H9 (cell line): ENCODE measurements around the gene MLLT3. TPM values are rescaled to one million over a fixed set of nuclear protein-coding genes. Genes with fewer than 3 reads are reported as not detected.

ENCODE experiments used
- DNase-seq: peaks from one replicate; pipeline ENCODE4 v3.0.0-alpha.2; 2017
- H2AFZ ChIP-seq: one replicate; pipeline ENCODE4 v1.6.1; 2013; ENCODE audit warnings: mild to moderate bottlenecking, low read length, control low read depth, moderate library complexity
- H2AK5ac ChIP-seq: 2 replicates; pipeline ENCODE4 v1.6.1; 2013; ENCODE audit warnings: low read length, control low read depth, mixed read lengths; ENCODE audit not compliant: insufficient read length
- H2BK120ac ChIP-seq: one replicate; pipeline ENCODE4 v1.6.1; 2013; ENCODE audit warnings: low read depth, mild to moderate bottlenecking, low read length, control low read depth, inconsistent platforms; ENCODE audit not compliant: poor library complexity, severe bottlenecking
- H2BK12ac ChIP-seq: 2 replicates; pipeline ENCODE4 v1.6.1; 2013; ENCODE audit warnings: low read length, control low read depth, mixed read lengths, low read depth; ENCODE audit not compliant: insufficient read length
- H2BK15ac ChIP-seq: 2 replicates; pipeline ENCODE4 v1.6.1; 2013; ENCODE audit warnings: low read depth, low read length, control low read depth
- H2BK20ac ChIP-seq: one replicate; pipeline ENCODE4 v1.6.1; 2013; ENCODE audit warnings: low read depth, mild to moderate bottlenecking, low read length, control low read depth, inconsistent platforms; ENCODE audit not compliant: poor library complexity, severe bottlenecking
- H2BK5ac ChIP-seq: 2 replicates; pipeline ENCODE4 v1.6.1; 2013; ENCODE audit warnings: low read length, control low read depth, mixed read lengths; ENCODE audit not compliant: insufficient read length
- H3K14ac ChIP-seq: 2 replicates; pipeline ENCODE4 v1.6.1; 2013; ENCODE audit warnings: low read length, control low read depth; ENCODE audit not compliant: insufficient read depth
- H3K18ac ChIP-seq: 2 replicates; pipeline ENCODE4 v1.6.1; 2013; ENCODE audit warnings: low read depth, mild to moderate bottlenecking, mixed read lengths, low read length, control low read depth; ENCODE audit not compliant: insufficient read length
- H3K23ac ChIP-seq: 2 replicates; pipeline ENCODE4 v1.6.1; 2013; ENCODE audit warnings: low read length, control low read depth, mixed read lengths, low read depth; ENCODE audit not compliant: insufficient read length
- H3K23me2 ChIP-seq: 2 replicates; pipeline ENCODE4 v1.6.1; 2013; ENCODE audit warnings: low read depth, mild to moderate bottlenecking, mixed read lengths, low read length, control low read depth; ENCODE audit not compliant: insufficient read length, poor library complexity, severe bottlenecking
- H3K27ac ChIP-seq: 2 replicates; pipeline ENCODE4 v1.5.1; 2013; ENCODE audit warnings: low read length, control low read depth, mixed read lengths, low read depth; ENCODE audit not compliant: insufficient read length
- H3K27me3 ChIP-seq: 2 replicates; pipeline ENCODE4 v1.6.1; 2013; ENCODE audit warnings: low read length, control low read depth, inconsistent platforms; ENCODE audit not compliant: insufficient read depth
- H3K4ac ChIP-seq: 2 replicates; pipeline ENCODE4 v1.6.1; 2013; ENCODE audit warnings: low read depth, mild to moderate bottlenecking, control low read depth, inconsistent platforms, low read length, moderate library complexity
- H3K4me1 ChIP-seq: 2 replicates; pipeline ENCODE4 v1.6.1; 2013; ENCODE audit warnings: low read length, control low read depth, inconsistent platforms; ENCODE audit not compliant: insufficient read depth
- H3K4me2 ChIP-seq: 2 replicates; pipeline ENCODE4 v1.6.1; 2013; ENCODE audit warnings: low read length, control low read depth, mixed read lengths; ENCODE audit not compliant: insufficient read length, insufficient read depth
- H3K56ac ChIP-seq: 2 replicates; pipeline ENCODE4 v1.6.1; 2013; ENCODE audit warnings: low read depth, mild to moderate bottlenecking, mixed read lengths, low read length, control low read depth; ENCODE audit not compliant: insufficient read length
- H3K79me1 ChIP-seq: 2 replicates; pipeline ENCODE4 v1.6.1; 2013; ENCODE audit warnings: low read depth, mild to moderate bottlenecking, moderate library complexity, low read length, control low read depth, inconsistent platforms; ENCODE audit not compliant: insufficient read depth, poor library complexity, severe bottlenecking
- H3K79me2 ChIP-seq: 2 replicates; pipeline ENCODE4 v1.6.1; 2013; ENCODE audit warnings: low read length, control low read depth, inconsistent platforms; ENCODE audit not compliant: insufficient read depth
- H3K9ac ChIP-seq: 2 replicates; pipeline ENCODE4 v1.6.1; 2013; ENCODE audit warnings: low read length, control low read depth, mixed read lengths; ENCODE audit not compliant: insufficient read length; ENCODE audit errors: extremely low read depth
- H3K9me3 ChIP-seq: one replicate; pipeline ENCODE4 v1.6.1; 2013; ENCODE audit warnings: low read depth, low read length, inconsistent platforms; ENCODE audit not compliant: control insufficient read depth
- H3T11ph ChIP-seq: one replicate; pipeline ENCODE4 v1.6.1; 2013; ENCODE audit warnings: mild to moderate bottlenecking, low read length, control low read depth, inconsistent platforms
- H4K20me1 ChIP-seq: one replicate; pipeline ENCODE4 v1.6.1; 2013; ENCODE audit not compliant: control insufficient read depth, insufficient read length, insufficient read depth
- H4K5ac ChIP-seq: 2 replicates; pipeline ENCODE4 v1.6.1; 2013; ENCODE audit warnings: low read depth, mild to moderate bottlenecking, mixed read lengths, low read length, control low read depth; ENCODE audit not compliant: insufficient read length
- H4K8ac ChIP-seq: replicated peaks from 2 replicates; pipeline ENCODE4 v1.6.1; 2013; ENCODE audit warnings: low read length, control low read depth, mixed read lengths, low read depth; ENCODE audit not compliant: insufficient read length
- H4K91ac ChIP-seq: 2 replicates; pipeline ENCODE4 v1.6.1; 2013; ENCODE audit warnings: low read depth, mild to moderate bottlenecking, moderate library complexity, mixed read lengths, low read length, control low read depth; ENCODE audit not compliant: insufficient read length
- H3K27ac Mint-ChIP-seq, 3 experiments: 2 replicates in 2 of 3; 3 replicates in 1 of 3; pipeline ENCODE4 v1.8.0; 2020 to 2021; ENCODE audit warnings: mixed read lengths in 3 of 3, mild to moderate bottlenecking in 1 of 3, moderate library complexity in 1 of 3
- H3K27me3 Mint-ChIP-seq: 2 replicates; pipeline ENCODE4 v1.8.0; 2021; ENCODE audit warnings: low read depth, mild to moderate bottlenecking, moderate library complexity, mixed read lengths
- H3K36me3 Mint-ChIP-seq, 3 experiments: 2 replicates in 2 of 3; 3 replicates in 1 of 3; pipeline ENCODE4 v1.8.0; 2020 to 2021; ENCODE audit warnings: low read depth in 3 of 3, mixed read lengths in 3 of 3; ENCODE audit not compliant: insufficient read depth in 1 of 3
- H3K4me1 Mint-ChIP-seq, 2 experiments: 2 replicates each; pipeline ENCODE4 v1.8.0; 2020; ENCODE audit warnings: mixed read lengths in 2 of 2
- H3K4me3 Mint-ChIP-seq, 2 experiments: 2 replicates in 1 of 2; 3 replicates in 1 of 2; pipeline ENCODE4 v1.8.0; 2020 to 2021; ENCODE audit warnings: mild to moderate bottlenecking in 2 of 2, mixed read lengths in 2 of 2, moderate library complexity in 1 of 2
- H3K9me3 Mint-ChIP-seq, 2 experiments: 2 replicates in 1 of 2; 3 replicates in 1 of 2; pipeline ENCODE4 v1.8.0; 2020; ENCODE audit warnings: mild to moderate bottlenecking in 2 of 2, mixed read lengths in 2 of 2, moderate library complexity in 1 of 2
- WGBS: extraction: QIAGEN DNeasy Blood & Tissue Kit; methylation state at CpG from one replicate; pipeline ENCODE4 v1.1.7; 2013; ENCODE audit warnings: missing lambda C conversion rate, low lambda C conversion rate, mixed read lengths; ENCODE audit not compliant: insufficient read length; ENCODE audit errors: extremely low coverage; 5-methylcytosine and 5-hydroxymethylcytosine counted together
- total RNA-seq: library from RNA; stranded (reverse); gene quantifications from 2 replicates; pipeline ENCODE4 v1.2.1, GENCODE V29; 2021
- TF ChIP-seq, protein P1 (sequence below): fragments of 200-600 bp; sonication (generic); conservative IDR thresholded peaks from 3 replicates; pipeline ENCODE4 v1.8.0; 2021; ENCODE audit warnings: antibody characterized with exemption, mild to moderate bottlenecking

Gene MLLT3
- total RNA-seq, 1 experiment from 2014 or later = 3.9 TPM

DNA sequence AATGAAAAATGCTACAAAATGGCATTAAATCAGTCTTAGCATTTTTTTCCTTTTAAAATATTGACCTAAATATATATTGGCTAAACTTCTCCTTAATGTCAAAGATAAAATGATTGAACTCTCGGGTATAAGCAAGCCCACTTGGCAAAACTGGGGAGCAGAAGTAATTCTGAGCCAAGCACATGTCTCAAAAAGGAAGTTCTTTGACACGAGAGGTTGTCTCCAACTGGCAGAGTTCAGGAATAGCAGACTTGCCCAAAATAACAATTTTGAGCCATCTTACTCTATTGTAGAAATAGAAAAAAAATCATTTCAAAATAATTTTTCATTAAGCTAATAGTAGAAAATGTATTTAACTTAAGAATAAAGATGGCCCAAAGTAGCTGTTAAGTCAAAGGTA, 10.4 kb upstream of the MLLT3 start:
- no peak overlapping the region for H3K23ac ChIP-seq
- no peaks in the 10 kb centered on the region for H3K79me2 ChIP-seq
- no peak overlapping the region for H4K8ac ChIP-seq
- H2BK12ac ChIP-seq = no peak overlapping the region
- H3K9ac ChIP-seq = no peak overlapping the region
- no peak overlapping the region for H3T11ph ChIP-seq
- no peak overlapping the region for H3K56ac ChIP-seq
- WGBS = no CpG with 5 or more reads among the region's 2 CpGs
- no peak overlapping the region for H2AFZ ChIP-seq
- TF ChIP-seq, protein P1, sequence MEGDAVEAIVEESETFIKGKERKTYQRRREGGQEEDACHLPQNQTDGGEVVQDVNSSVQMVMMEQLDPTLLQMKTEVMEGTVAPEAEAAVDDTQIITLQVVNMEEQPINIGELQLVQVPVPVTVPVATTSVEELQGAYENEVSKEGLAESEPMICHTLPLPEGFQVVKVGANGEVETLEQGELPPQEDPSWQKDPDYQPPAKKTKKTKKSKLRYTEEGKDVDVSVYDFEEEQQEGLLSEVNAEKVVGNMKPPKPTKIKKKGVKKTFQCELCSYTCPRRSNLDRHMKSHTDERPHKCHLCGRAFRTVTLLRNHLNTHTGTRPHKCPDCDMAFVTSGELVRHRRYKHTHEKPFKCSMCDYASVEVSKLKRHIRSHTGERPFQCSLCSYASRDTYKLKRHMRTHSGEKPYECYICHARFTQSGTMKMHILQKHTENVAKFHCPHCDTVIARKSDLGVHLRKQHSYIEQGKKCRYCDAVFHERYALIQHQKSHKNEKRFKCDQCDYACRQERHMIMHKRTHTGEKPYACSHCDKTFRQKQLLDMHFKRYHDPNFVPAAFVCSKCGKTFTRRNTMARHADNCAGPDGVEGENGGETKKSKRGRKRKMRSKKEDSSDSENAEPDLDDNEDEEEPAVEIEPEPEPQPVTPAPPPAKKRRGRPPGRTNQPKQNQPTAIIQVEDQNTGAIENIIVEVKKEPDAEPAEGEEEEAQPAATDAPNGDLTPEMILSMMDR = no peak
- no peak overlapping the region for H3K4ac ChIP-seq
- no peaks in the 10 kb centered on the region for H4K20me1 ChIP-seq
- H4K5ac ChIP-seq = no peak overlapping the region
- H3K4me1 Mint-ChIP-seq = peaks cover 27 to 29% of the 10 kb centered on the region in 2 experiments
- no peak overlapping the region for H2BK120ac ChIP-seq
- no peak for DNase-seq
- no peak overlapping the region for H3K4me3 Mint-ChIP-seq
- no peaks in the 10 kb centered on the region for H3K79me1 ChIP-seq
- H2BK20ac ChIP-seq = no peak overlapping the region
- H3K4me2 ChIP-seq = no peak overlapping the region
- H3K9me3 ChIP-seq = no peaks in the 10 kb centered on the region
- no peaks in the 10 kb centered on the region for H3K36me3 Mint-ChIP-seq
- no peak overlapping the region for H2BK15ac ChIP-seq
- no peaks in the 10 kb centered on the region for H3K9me3 Mint-ChIP-seq
- no peak overlapping the region for H2AK5ac ChIP-seq
- no peaks in the 10 kb centered on the region for H3K23me2 ChIP-seq
- H2BK5ac ChIP-seq = no peak overlapping the region
- no peak overlapping the region for H4K91ac ChIP-seq
- H3K27me3 ChIP-seq = no peaks in the 10 kb centered on the region
- no peak overlapping the region for H3K27ac ChIP-seq
- peaks cover 6% of the 10 kb centered on the region; the same call in 1 of the 2 replicates for H3K4me1 ChIP-seq
- no peak overlapping the region for H3K14ac ChIP-seq
- no peak overlapping the region for H3K27ac Mint-ChIP-seq
- H3K18ac ChIP-seq = no peak overlapping the region
- H3K27me3 Mint-ChIP-seq = no peaks in the 10 kb centered on the region
